Right atrium auricular region (tissue), 2 donors: ENCODE results near the gene BHLHA9. TPM values are rescaled to one million over a fixed set of nuclear protein-coding genes. Genes with fewer than 3 reads are reported as not detected.
"Not testable (repeated sequence)": the region's sequence is repeated elsewhere in the genome, so short reads cannot be mapped to it uniquely, and the experiment has no call there.

ENCODE experiments used
- DNase-seq: peaks from one replicate; pipeline ENCODE4 v3.0.0-alpha.2; 2019; ENCODE audit warnings: low spot score
- H3K27ac ChIP-seq, 2 donors: fragments of 200-600 bp; sonication (generic); 1 replicate in 1 of 2; 2 replicates in 1 of 2; pipeline ENCODE4 v1.5.1; 2016 to 2019
- H3K27me3 ChIP-seq, 2 donors: fragments of 200-600 bp; sonication (generic); one replicate each; pipeline versions ENCODE4 v1.5.1 to v1.6.0; 2017 to 2019
- H3K36me3 ChIP-seq: fragments of 200-600 bp; sonication (generic); one replicate; pipeline ENCODE4 v1.5.1; 2016
- H3K4me1 ChIP-seq, 2 donors: fragments of 200-600 bp; sonication (generic); one replicate each; pipeline versions ENCODE4 v1.5.1 to v1.6.0; 2017 to 2019
- H3K4me3 ChIP-seq, 2 donors: fragments of 200-600 bp; sonication (generic); 1 replicate in 1 of 2; 2 replicates in 1 of 2; pipeline ENCODE4 v1.5.1; 2017 to 2019; ENCODE audit warnings: mild to moderate bottlenecking in 1 of 2, moderate library complexity in 1 of 2
- H3K9me3 ChIP-seq, 2 donors: fragments of 200-600 bp; sonication (generic); one replicate each; pipeline ENCODE4 v1.5.1; 2019
- CTCF ChIP-seq, 2 donors: fragments of 200-600 bp; sonication (generic); IDR thresholded peaks; one replicate each; pipeline ENCODE4 v1.5.1; 2019; ENCODE audit warnings: antibody characterized with exemption in 2 of 2
- total RNA-seq, 2 donors: library from RNA; depleted of rRNA; stranded (reverse); fragments of >200 nt; gene quantifications; one replicate each; pipeline ENCODE4 v1.1.0, GENCODE V29; 2016

Gene BHLHA9
- total RNA-seq, 2 donors from 2014 or later, result not detected

GRCh38 chr17:1302761-1303160 lies 32.5 kb downstream of the BHLHA9 start:
- no peaks in the 10 kb centered on the region for H3K9me3 ChIP-seq
- H3K36me3 ChIP-seq, result no peaks in the 10 kb centered on the region
- no peaks in the 10 kb centered on the region for H3K4me1 ChIP-seq
- H3K4me3 ChIP-seq, result no peak overlapping the region
- H3K27me3 ChIP-seq, result peaks cover 0 to 7% of the 10 kb centered on the region in 2 donors
- TF ChIP-seq CTCF (IDR thresholded peaks at IDR 0.05), result no peak
- H3K27ac ChIP-seq, result no peak overlapping the region
- no peak for DNase-seq

GRCh38 chr17:1304522-1304921 lies 34.3 kb downstream of the BHLHA9 start:
- no peaks in the 10 kb centered on the region for H3K9me3 ChIP-seq
- DNase-seq, result no peak
- no peaks in the 10 kb centered on the region for H3K36me3 ChIP-seq
- no peak for TF ChIP-seq CTCF (IDR thresholded peaks at IDR 0.05)
- no peaks in the 10 kb centered on the region for H3K4me1 ChIP-seq
- H3K4me3 ChIP-seq, result no peak overlapping the region
- H3K27me3 ChIP-seq, result no peaks in the 10 kb centered on the region
- H3K27ac ChIP-seq, result no peak overlapping the region

DNA sequence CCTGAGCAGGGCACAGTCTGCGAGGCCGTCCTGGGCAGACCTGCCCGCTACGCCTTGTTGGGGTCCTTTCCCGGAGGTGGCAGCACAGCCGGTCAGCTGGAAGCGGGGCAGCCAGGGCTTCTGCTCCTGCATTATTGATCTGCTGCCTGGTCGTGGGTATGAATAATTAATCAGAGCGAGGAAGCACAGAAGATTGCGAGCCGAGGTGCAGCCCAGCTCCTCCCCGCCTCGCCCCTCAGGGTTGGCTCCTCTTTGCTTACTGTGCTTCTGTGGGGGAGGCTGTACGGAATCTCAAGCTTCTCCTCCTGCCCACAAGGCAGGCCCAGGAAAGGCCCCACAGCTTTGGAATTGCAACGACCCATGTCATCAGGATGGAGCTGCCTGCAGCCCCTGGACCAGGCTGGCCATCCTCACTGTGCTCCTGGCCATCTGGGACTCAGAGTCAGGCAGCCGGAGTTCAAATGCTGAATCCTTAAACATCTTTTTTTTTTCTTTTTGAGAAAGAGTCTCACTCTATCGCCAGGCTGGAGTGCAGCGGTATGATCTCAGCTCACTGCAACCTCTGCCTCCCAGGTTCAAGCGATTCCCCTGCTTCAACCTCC lies 34.8 kb downstream of the BHLHA9 start:
- no peak overlapping the region for H3K27ac ChIP-seq
- H3K4me3 ChIP-seq, result no peak overlapping the region
- no peak for TF ChIP-seq CTCF (IDR thresholded peaks at IDR 0.05)
- DNase-seq, result no peak
- H3K9me3 ChIP-seq, result no peaks in the 10 kb centered on the region
- H3K4me1 ChIP-seq, result no peaks in the 10 kb centered on the region
- no peaks in the 10 kb centered on the region for H3K27me3 ChIP-seq
- no peaks in the 10 kb centered on the region for H3K36me3 ChIP-seq

DNA sequence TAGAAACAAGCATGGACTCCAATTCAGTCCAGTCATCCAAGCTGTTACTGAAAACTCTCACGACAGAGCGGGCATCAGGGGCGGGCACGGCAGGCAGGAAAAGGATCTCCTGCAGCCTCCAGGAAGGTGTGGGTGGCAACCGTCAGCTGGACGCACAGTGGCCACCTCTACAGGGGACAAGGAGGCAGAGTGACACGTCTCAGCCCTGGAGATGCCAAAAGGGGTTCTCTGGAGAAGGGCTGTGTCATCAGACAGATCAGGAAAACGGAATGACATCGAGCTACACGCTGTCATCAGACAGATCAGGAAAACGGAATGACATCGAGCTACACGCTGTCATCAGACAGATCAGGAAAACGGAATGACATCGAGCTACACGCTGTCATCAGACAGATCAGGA lies 37.6 kb downstream of the BHLHA9 start:
- not testable (repeated sequence) for H3K4me3 ChIP-seq, H3K4me1 ChIP-seq, H3K27ac ChIP-seq, DNase-seq, H3K9me3 ChIP-seq, H3K36me3 ChIP-seq, H3K27me3 ChIP-seq

DNA sequence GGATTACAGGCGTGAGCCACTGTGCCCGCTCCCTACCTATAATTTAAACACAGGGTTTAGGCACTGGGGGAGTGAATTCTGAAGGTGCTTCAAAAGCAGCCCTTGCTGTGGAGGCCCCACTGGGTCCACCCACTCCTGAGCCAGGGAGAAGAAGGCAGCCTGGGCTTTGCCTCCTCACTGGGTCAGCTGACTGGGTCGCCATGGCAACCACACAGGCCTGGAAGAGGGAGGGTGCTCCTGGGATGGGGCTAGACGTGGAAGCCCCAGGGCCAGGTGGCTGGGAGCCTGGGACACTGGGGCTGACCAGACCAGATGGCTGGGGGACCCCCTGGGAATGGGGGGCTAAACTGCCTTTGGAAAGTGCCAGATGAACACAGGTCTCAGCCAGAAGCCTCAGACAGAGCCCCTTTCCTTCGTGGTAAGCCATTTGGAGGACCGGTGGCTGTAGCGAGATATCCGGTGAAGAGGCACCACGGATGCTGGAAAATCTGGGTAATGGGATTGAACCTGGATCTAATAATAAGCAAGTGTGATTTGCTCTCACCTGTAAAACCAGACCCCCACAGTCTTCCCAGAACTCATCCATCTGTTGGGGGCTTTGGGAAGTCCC lies 42.1 kb downstream of the BHLHA9 start:
- Histone ChIP-seq H3K27me3 (peaks cover 0 to 3% of the 10 kb centered on the region in 2 donors), H3K36me3 (no peaks in the 10 kb centered on the region), H3K27ac (no peak overlapping the region), H3K4me3 (no peak overlapping the region), H3K9me3 (no peaks in the 10 kb centered on the region), H3K4me1 (no peaks in the 10 kb centered on the region)
- no peak for DNase-seq
- no peak for TF ChIP-seq CTCF (IDR thresholded peaks at IDR 0.05)

DNA sequence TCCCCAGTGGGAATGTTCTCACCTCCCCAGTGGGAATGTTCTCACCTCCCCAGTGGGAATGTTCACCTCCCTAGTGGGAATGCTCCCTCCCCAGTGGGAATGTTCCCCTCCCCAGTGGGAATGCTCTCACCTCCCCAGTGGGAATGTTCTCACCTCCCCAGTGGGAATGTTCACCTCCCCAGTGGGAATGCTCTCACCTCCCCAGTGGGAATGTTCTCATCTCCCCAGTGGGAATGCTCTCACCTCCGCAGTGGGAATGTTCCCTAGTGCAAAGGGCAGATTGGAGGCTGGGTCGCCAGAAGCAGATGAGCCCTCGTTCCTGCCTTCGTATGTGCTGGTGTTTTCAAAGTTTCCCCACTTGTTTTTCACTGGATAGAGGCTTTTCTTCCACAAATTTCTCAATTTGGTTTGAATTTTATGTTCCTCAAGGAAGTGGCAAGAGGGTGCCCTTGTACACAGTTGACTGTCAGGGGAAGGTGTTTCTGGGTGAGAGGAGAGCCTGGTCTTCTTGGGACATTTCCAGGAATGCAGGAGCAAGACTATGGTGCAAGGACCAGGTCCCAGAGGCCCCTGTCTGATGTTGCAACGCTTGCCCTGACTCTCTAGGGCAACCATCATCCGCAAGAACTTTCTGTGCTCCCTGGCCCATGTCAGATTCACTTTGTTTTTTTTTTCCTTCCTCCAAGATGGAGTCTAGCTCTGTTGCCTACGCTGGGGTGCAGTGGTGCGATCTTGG lies 43.2 kb downstream of the BHLHA9 start:
- H3K9me3 ChIP-seq, result no peaks in the 10 kb centered on the region
- H3K4me1 ChIP-seq, result no peaks in the 10 kb centered on the region
- DNase-seq, result no peak
- H3K36me3 ChIP-seq, result no peaks in the 10 kb centered on the region
- no peak overlapping the region for H3K27ac ChIP-seq
- H3K27me3 ChIP-seq, result peaks cover 0 to 3% of the 10 kb centered on the region in 2 donors
- TF ChIP-seq CTCF (IDR thresholded peaks at IDR 0.05), result no peak
- no peak overlapping the region for H3K4me3 ChIP-seq
